Endothelial cell of umbilical vein (primary cell): Measurements from ENCODE around the gene CYP17A1. TPM values are rescaled to one million over a fixed set of nuclear protein-coding genes. Genes with fewer than 3 reads are reported as not detected.

Experiments
- BruUV-seq: library from RNA; stranded (reverse); fragments of 400-500 nt; replicated peaks from 2 replicates; lab custom pipeline; 2021; lab: Mats Ljungman, UMichigan
- CTCF ChIA-PET: fragments of 300-600, 350-600 bp; sonication (Branson Sonifier 250); formaldehyde crosslinking; loops from one replicate; lab custom pipeline; 2021; ENCODE audit warnings: antibody characterized with exemption, inconsistent platforms; lab: Charles Lee
- POLR2A ChIA-PET: fragments of 300-600, 350-600 bp; sonication (Branson Sonifier 250); formaldehyde crosslinking; loops from one replicate; lab custom pipeline; 2021; ENCODE audit warnings: antibody characterized with exemption, inconsistent platforms; lab: Charles Lee
- DNase-seq: peaks from one replicate; pipeline ENCODE4 v3.0.0-alpha.2; 2011; ENCODE audit warnings: low read depth, low spot score
- FAIRE-seq: peaks from 2 replicates; lab custom pipeline; 2011; peaks lifted over from hg19 to GRCh38; lab: Jason Lieb, UNC
- H2AFZ ChIP-seq: 2 replicates; pipeline ENCODE4 v1.6.0; 2012; ENCODE audit warnings: low read depth, low read length, control low read depth, inconsistent platforms
- H3K27ac ChIP-seq: 2 replicates; pipeline ENCODE4 v1.5.1; 2011; ENCODE audit warnings: low read depth, mild to moderate bottlenecking, control low read depth, low read length, moderate library complexity; ENCODE audit not compliant: insufficient read depth
- H3K27me3 ChIP-seq, 2 experiments: 2 replicates each; pipeline versions ENCODE4 v1.6.0 to v1.6.1; 2011; ENCODE audit warnings: low read length in 2 of 2, mixed read lengths in 1 of 2; ENCODE audit not compliant: control insufficient read depth in 2 of 2, insufficient read depth in 2 of 2
- H3K36me3 ChIP-seq, 2 experiments: 2 replicates in 1 of 2; 3 replicates in 1 of 2; pipeline ENCODE4 v1.5.1; 2011; ENCODE audit warnings: low read length in 2 of 2, mild to moderate bottlenecking in 1 of 2, moderate library complexity in 1 of 2; ENCODE audit not compliant: control insufficient read depth in 2 of 2, insufficient read depth in 2 of 2; ENCODE audit errors: extremely low read depth in 1 of 2
- H3K4me1 ChIP-seq: 3 replicates; pipeline ENCODE4 v1.5.1; 2011; ENCODE audit warnings: mild to moderate bottlenecking, low read length; ENCODE audit not compliant: control insufficient read depth, insufficient read depth; ENCODE audit errors: extremely low read depth
- H3K4me2 ChIP-seq: 2 replicates; pipeline ENCODE4 v1.6.1; 2011; ENCODE audit warnings: low read length, control low read depth, mixed read lengths; ENCODE audit not compliant: insufficient read depth
- H3K4me3 ChIP-seq, 3 experiments: fragments of 200-600 bp in 1 of 3; sonication (generic), shearing (Covaris generic) in 1 of 3; replicated peaks in 1 of 3; 2 replicates each; pipeline ENCODE4 v1.5.1; 2011 to 2016; ENCODE audit warnings: control low read depth in 3 of 3, low read length in 3 of 3, mild to moderate bottlenecking in 2 of 3, inconsistent platforms in 1 of 3, low read depth in 1 of 3, moderate library complexity in 1 of 3; ENCODE audit not compliant: insufficient read depth in 1 of 3
- H3K79me2 ChIP-seq: 2 replicates; pipeline ENCODE4 v1.6.0; 2012; ENCODE audit warnings: low read length, inconsistent platforms; ENCODE audit not compliant: control insufficient read depth, insufficient read depth
- H3K9ac ChIP-seq: replicated peaks from 2 replicates; pipeline ENCODE3; 2011; ENCODE audit warnings: low read length, control low read depth; ENCODE audit not compliant: insufficient read depth; ENCODE audit errors: extremely low read depth
- H3K9me1 ChIP-seq: replicated peaks from 3 replicates; pipeline ENCODE4 v1.6.0; 2011; ENCODE audit warnings: mild to moderate bottlenecking, low read length; ENCODE audit not compliant: control insufficient read depth, insufficient read depth; ENCODE audit errors: extremely low read depth
- H3K9me3 ChIP-seq: replicated peaks from 2 replicates; pipeline ENCODE4 v1.5.1; 2012; ENCODE audit warnings: low read length, inconsistent platforms; ENCODE audit not compliant: control insufficient read depth, insufficient read depth
- H4K20me1 ChIP-seq: replicated peaks from 2 replicates; pipeline ENCODE3; 2011; ENCODE audit warnings: mild to moderate bottlenecking, low read length; ENCODE audit not compliant: control insufficient read depth, insufficient read depth; ENCODE audit errors: extremely low read depth
- FOS ChIP-seq: IDR thresholded peaks from 2 replicates; pipeline ENCODE4 v1.6.1; 2011; ENCODE audit warnings: mild to moderate bottlenecking, low read length, moderate library complexity, borderline replicate concordance; ENCODE audit not compliant: insufficient read depth
- GATA2 ChIP-seq: IDR thresholded peaks from 2 replicates; pipeline ENCODE4 v1.7.0; 2011; ENCODE audit warnings: low read depth, mild to moderate bottlenecking, moderate library complexity, mixed read lengths, low read length; ENCODE audit not compliant: insufficient read length, insufficient read depth
- MYC ChIP-seq: IDR thresholded peaks from one replicate; pipeline ENCODE4 v1.6.1; 2011; ENCODE audit warnings: mild to moderate bottlenecking, low read depth, low read length
- POLR2A ChIP-seq: IDR thresholded peaks from 2 replicates; pipeline ENCODE4 v1.6.1; 2012; ENCODE audit warnings: low read depth, mild to moderate bottlenecking, control low read depth, low read length
- dilution Hi-C: fragments of 300-500 bp; cut with MboI; formaldehyde crosslinking; loops from one replicate; pipeline ENCODE4 v1.15.0; 2019; ENCODE audit warnings: low sequenced_read_pairs; ENCODE audit not compliant: extremely low pct_ligation_motif_present
- intact Hi-C: fragments of 100-400 bp; cut with micrococcal nuclease; formaldehyde crosslinking; loops from one replicate; pipeline ENCODE4 v1.10.0; 2022
- polyA plus RNA-seq, 4 experiments: library from polyadenylated mRNA; depleted of rRNA in 3 of 4; stranded (reverse) in 3 of 4; unstranded in 1 of 4; fragments of >200 nt; gene quantifications; 2 replicates each; pipeline versions ENCODE4 v1.2.1 to v1.2.3, GENCODE V29; 2011 to 2012; ENCODE audit warnings: missing spikeins in 1 of 4
- total RNA-seq: library from RNA; stranded (reverse); gene quantifications from 2 replicates; pipeline ENCODE4 v1.2.3, GENCODE V29; 2021
- TF ChIP-seq, protein P1 (sequence below), 2 donors: IDR thresholded peaks; 1 replicate in 1 of 2; 2 replicates in 1 of 2; pipeline ENCODE4 v1.5.1; 2011; ENCODE audit warnings: low read length in 2 of 2, mild to moderate bottlenecking in 2 of 2, moderate library complexity in 2 of 2, control low read depth in 1 of 2, inconsistent platforms in 1 of 2, low read depth in 1 of 2; ENCODE audit not compliant: insufficient read depth in 1 of 2; ENCODE audit errors: extremely low read depth in 1 of 2
- TF ChIP-seq, protein P2 (sequence below): IDR thresholded peaks from 2 replicates; pipeline ENCODE4 v1.6.1; 2011; ENCODE audit not compliant: insufficient read depth, insufficient read length

Gene CYP17A1
- total and polyA plus RNA-seq, 2 donors (not counting 3 experiments of a cell fraction or from before 2014, with no cell fraction given): not detected

DNA sequence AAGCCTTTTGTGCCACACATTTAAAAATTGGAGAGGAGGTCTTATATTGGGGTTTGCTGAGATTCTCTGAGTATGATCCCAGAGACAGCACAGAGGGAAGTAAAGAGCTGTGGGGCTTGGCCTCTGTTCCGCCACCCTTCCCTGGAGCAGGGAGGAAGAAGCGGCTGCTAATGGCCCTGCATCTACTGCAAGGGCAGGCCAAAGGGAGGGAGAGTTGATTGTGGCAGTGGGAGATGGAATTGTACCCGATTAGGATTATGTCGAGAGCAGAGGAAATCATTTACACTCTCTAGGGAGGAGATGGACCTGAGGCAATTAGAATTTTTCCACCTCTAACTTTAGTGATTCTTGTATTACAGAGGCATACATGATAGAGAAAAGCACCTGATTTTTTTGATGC lies 28.8 kb downstream of the CYP17A1 start:
- dilution Hi-C loops: no loop called here
- CTCF ChIA-PET: interaction anchor here (0.9 to 1.6 kb wide), 2 partner anchors 55 to 57 kb away, joined by 3 to 4 read pairs; no protein-coding TSS in a partner anchor

More for the DNA sequence above, 28.8 kb downstream of the CYP17A1 start:
- TF ChIP-seq FOS (no peak), POLR2A (no peak), MYC (no peak), GATA2 (no peak)
- TF ChIP-seq, protein P1, sequence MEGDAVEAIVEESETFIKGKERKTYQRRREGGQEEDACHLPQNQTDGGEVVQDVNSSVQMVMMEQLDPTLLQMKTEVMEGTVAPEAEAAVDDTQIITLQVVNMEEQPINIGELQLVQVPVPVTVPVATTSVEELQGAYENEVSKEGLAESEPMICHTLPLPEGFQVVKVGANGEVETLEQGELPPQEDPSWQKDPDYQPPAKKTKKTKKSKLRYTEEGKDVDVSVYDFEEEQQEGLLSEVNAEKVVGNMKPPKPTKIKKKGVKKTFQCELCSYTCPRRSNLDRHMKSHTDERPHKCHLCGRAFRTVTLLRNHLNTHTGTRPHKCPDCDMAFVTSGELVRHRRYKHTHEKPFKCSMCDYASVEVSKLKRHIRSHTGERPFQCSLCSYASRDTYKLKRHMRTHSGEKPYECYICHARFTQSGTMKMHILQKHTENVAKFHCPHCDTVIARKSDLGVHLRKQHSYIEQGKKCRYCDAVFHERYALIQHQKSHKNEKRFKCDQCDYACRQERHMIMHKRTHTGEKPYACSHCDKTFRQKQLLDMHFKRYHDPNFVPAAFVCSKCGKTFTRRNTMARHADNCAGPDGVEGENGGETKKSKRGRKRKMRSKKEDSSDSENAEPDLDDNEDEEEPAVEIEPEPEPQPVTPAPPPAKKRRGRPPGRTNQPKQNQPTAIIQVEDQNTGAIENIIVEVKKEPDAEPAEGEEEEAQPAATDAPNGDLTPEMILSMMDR (IDR thresholded peaks at IDR 0.05; ENCODE audit: extremely low read depth in 1 of 2, insufficient read depth in 1 of 2, low read depth in 1 of 2, low read length in 2 of 2): no peak
- TF ChIP-seq, protein P2, sequence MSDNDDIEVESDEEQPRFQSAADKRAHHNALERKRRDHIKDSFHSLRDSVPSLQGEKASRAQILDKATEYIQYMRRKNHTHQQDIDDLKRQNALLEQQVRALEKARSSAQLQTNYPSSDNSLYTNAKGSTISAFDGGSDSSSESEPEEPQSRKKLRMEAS: no peak
- Histone ChIP-seq H3K4me2 (no peak overlapping the region), H3K27ac (no peak overlapping the region), H4K20me1 (no peaks in the 10 kb centered on the region), H2AFZ (no peak overlapping the region), H3K4me3 (no peak overlapping the region), H3K27me3 (no peaks in the 10 kb centered on the region), H3K9ac (no peak overlapping the region), H3K9me3 (no peaks in the 10 kb centered on the region), H3K9me1 (no peaks in the 10 kb centered on the region), H3K4me1 (peaks cover 17% of the 10 kb centered on the region), H3K36me3 (peaks cover 0 to 29% of the 10 kb centered on the region in 2 experiments), H3K79me2 (peaks cover 4% of the 10 kb centered on the region)
- no TSS peak for BruUV-seq
- intact Hi-C loops: no loop called here
- POLR2A ChIA-PET: no interaction called here
- no peak for DNase-seq
- FAIRE-seq: no peak
